HAP-1 (cell line): Measurements from ENCODE around the gene FGD6.
A peak's percentile ranks its signal among the peaks of the same experiment; 100 is the strongest.
"Not testable (repeated sequence)": the region's sequence is repeated elsewhere in the genome, so short reads cannot be mapped to it uniquely, and the experiment has no call there.

Experiments
- DNase-seq, 2 experiments: peaks; one replicate each; pipeline ENCODE4 v3.0.0-alpha.2; 2016 to 2020; ENCODE audit warnings: low spot score in 2 of 2
- H3K27me3 ChIP-seq: fragments of 250-450 bp; sonication (Bioruptor Pico); 2 replicates; pipeline ENCODE4 v1.5.1; 2020; ENCODE audit warnings: low read depth, mild to moderate bottlenecking, moderate library complexity
- H3K36me3 ChIP-seq: fragments of 250-450 bp; sonication (Bioruptor Pico); replicated peaks from 2 replicates; pipeline ENCODE4 v1.5.1; 2020; ENCODE audit warnings: mild to moderate bottlenecking
- H3K4me1 ChIP-seq: fragments of 250-450 bp; sonication (Bioruptor Pico); 2 replicates; pipeline ENCODE4 v1.5.1; 2020; ENCODE audit warnings: mild to moderate bottlenecking
- H3K4me3 ChIP-seq: fragments of 250-450 bp; sonication (Bioruptor Pico); 2 replicates; pipeline ENCODE4 v1.5.1; 2020; ENCODE audit warnings: mild to moderate bottlenecking, moderate library complexity
- H3K9me3 ChIP-seq: fragments of 250-450 bp; sonication (Bioruptor Pico); 2 replicates; pipeline ENCODE4 v1.5.1; 2020; ENCODE audit warnings: mild to moderate bottlenecking, moderate library complexity
- in situ Hi-C: fragments of 300-500 bp; cut with MboI; formaldehyde crosslinking; loops from 3 replicates; pipeline ENCODE4 v1.14.3; 2020; ENCODE audit warnings: low sequenced_read_pairs, inconsistent platforms, mixed read lengths

FGD6 gene

DNA sequence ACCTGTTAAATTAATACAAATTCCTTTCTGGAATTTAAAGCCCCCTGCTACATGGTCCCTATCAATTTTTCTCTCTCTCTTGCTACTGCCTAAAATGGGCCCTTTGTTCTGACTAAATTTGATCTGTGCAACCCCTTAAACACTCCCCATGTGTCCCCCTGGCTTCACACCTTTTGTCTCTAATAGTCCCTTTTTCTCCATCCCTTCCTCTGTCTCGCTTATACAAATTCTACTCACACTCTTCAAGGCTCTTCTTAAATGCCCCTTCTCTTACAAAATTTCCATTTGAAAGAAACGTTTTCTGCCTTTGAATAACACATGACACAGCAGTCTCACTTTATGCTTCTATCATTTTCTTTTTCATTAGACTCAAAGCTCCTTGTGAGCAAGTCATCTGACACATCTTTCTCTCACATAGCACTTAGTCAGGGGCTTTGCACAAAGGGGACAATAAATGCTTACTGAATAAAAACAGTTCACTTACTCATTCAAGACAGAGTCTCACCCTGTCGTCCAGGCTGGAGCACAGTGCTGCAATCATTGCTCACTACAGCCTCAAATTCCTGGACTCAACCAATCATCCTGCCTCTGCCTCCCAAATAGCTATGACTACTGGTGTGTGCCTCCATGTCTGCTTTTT lies 102.4 kb downstream of the FGD6 start:
- Histone ChIP-seq H3K4me1 (peaks cover 2% of the 10 kb centered on the region; the same call in 1 of the 2 replicates), H3K27me3 (no peaks in the 10 kb centered on the region), H3K4me3 (no peak overlapping the region), H3K36me3 (no peaks in the 10 kb centered on the region), H3K9me3 (no peaks in the 10 kb centered on the region)
- DNase-seq = peak; percentile 19 to 82
- in situ Hi-C loops = loop anchor here (5.0 kb wide), 1 partner anchor 417 kb away; no protein-coding TSS in a partner anchor

DNA sequence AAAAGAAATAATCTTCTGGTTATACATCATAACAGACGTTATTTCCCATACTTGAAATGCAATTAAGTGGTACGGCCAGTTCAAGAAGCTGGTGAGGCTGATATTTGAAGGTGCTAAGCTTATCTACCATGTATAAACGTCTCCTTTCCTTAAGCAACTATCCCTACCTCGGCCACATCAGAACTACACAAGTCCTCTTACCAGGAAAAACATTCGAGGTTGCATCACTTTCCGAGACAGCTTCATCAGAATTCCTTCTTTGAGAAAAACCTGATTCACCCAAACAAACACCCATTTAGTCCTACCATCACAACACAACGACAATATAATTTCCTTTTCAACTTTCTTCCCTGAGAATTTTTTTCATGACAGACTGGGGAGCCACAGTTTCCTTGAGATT lies 109.9 kb downstream of the FGD6 start:
- Histone ChIP-seq H3K27me3 (no peaks in the 10 kb centered on the region), H3K4me3 (no peak overlapping the region), H3K4me1 (no peaks in the 10 kb centered on the region), H3K36me3 (no peaks in the 10 kb centered on the region), H3K9me3 (no peaks in the 10 kb centered on the region)
- DNase-seq = no peak
- in situ Hi-C loops = no loop called here

- Histone ChIP-seq H3K36me3 (no peaks in the 10 kb centered on the region), H3K4me1 (no peaks in the 10 kb centered on the region), H3K9me3 (no peaks in the 10 kb centered on the region), H3K27me3 (no peaks in the 10 kb centered on the region), H3K4me3 (no peak overlapping the region)
- in situ Hi-C loops = no loop called here
- DNase-seq = no peak
Observed at GRCh38 chr12:95105540-95105939, 111.7 kb downstream of the FGD6 start.

- Histone ChIP-seq H3K27me3 (no peaks in the 10 kb centered on the region), H3K4me3 (no peak overlapping the region), H3K36me3 (no peaks in the 10 kb centered on the region), H3K9me3 (no peaks in the 10 kb centered on the region), H3K4me1 (no peaks in the 10 kb centered on the region)
- in situ Hi-C loops = no loop called here
- DNase-seq = no peak
Observed at GRCh38 chr12:95104919-95105452, 112.3 kb downstream of the FGD6 start.

GRCh38 chr12:95102916-95103671 lies 114.2 kb downstream of the FGD6 start:
- in situ Hi-C loops = no loop called here
- DNase-seq = no peak
- Histone ChIP-seq H3K27me3 (no peaks in the 10 kb centered on the region), H3K4me3 (no peak overlapping the region), H3K9me3 (no peaks in the 10 kb centered on the region), H3K36me3 (no peaks in the 10 kb centered on the region), H3K4me1 (no peaks in the 10 kb centered on the region)

DNA sequence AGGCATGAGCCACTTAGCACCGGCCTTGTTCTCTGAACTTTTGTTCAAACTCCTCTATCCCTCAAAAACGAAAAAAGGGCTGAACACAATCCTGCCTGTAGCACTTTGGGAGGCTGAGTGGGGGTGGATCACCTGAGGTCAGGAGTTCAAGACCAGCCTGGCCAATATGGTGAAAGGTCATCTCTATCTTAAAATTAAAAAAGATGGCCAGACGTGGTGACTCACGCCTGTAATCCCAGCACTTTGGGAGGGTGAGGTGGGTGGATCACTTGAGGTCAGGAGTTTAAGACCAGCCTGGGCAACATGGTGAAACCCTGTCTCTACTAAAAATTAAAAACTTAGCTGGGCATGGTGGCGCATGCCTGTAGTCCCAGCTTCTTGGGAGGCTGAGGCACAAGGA lies 115.3 kb downstream of the FGD6 start:
- H3K9me3 ChIP-seq, in situ Hi-C loops, H3K36me3 ChIP-seq, H3K4me3 ChIP-seq, H3K27me3 ChIP-seq, H3K4me1 ChIP-seq, DNase-seq: not testable (repeated sequence)

- H3K36me3 ChIP-seq = no peaks in the 10 kb centered on the region
- no peak for DNase-seq
- no peaks in the 10 kb centered on the region for H3K9me3 ChIP-seq
- H3K27me3 ChIP-seq = no peaks in the 10 kb centered on the region
- in situ Hi-C loops = no loop called here
- no peaks in the 10 kb centered on the region for H3K4me1 ChIP-seq
- no peak overlapping the region for H3K4me3 ChIP-seq
Observed at GRCh38 chr12:95100264-95101190, 116.7 kb downstream of the FGD6 start.

DNA sequence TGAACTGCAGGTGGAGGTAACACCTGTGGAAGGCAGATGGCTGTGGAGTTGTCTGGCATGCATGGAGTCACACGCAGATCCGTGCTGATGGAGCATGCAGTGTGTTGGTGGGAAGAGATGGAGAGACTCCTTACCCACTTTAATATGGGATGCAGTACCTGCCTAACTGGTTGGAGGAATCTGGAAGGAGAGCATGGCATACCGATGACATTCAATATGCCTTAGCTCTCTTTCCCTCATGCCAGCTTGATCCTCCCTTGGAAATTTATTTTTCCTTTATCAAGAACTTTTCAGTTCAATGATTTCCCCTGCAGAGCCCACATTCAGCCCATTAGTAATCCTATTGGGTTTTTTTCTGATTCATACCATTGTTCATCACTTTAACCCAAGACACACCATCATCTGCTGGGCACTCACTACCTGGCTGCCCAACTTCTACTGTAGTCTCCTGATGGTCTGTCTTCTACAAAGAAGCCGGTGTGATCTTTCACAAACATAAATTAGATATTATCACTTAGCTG lies 117.9 kb downstream of the FGD6 start:
- DNase-seq = no peak
- Histone ChIP-seq H3K4me1 (no peaks in the 10 kb centered on the region), H3K27me3 (no peaks in the 10 kb centered on the region), H3K4me3 (no peak overlapping the region), H3K36me3 (no peaks in the 10 kb centered on the region), H3K9me3 (no peaks in the 10 kb centered on the region)
- in situ Hi-C loops = no loop called here

DNA sequence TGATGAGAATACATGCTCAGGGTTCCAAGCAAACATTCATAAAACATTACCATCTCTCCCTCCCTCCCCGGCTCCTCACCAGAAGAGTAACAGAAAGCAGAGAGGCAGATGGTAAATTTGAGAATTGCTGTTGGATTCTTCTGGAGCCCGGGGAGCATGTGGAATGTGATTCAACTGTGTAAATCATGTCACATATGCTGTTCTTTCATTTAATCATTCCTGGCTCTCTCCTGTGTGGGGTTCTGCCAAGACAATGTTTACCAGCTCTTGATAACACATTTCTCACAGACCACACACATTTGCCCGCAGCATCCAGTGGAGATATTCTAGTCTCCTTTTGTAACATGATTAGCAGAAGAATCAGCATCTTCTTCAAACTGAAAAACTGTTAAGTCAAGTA lies 120.4 kb downstream of the FGD6 start:
- no peaks in the 10 kb centered on the region for H3K4me1 ChIP-seq
- no peaks in the 10 kb centered on the region for H3K27me3 ChIP-seq
- H3K9me3 ChIP-seq = no peaks in the 10 kb centered on the region
- no peaks in the 10 kb centered on the region for H3K36me3 ChIP-seq
- in situ Hi-C loops = no loop called here
- no peak overlapping the region for H3K4me3 ChIP-seq
- no peak for DNase-seq

DNA sequence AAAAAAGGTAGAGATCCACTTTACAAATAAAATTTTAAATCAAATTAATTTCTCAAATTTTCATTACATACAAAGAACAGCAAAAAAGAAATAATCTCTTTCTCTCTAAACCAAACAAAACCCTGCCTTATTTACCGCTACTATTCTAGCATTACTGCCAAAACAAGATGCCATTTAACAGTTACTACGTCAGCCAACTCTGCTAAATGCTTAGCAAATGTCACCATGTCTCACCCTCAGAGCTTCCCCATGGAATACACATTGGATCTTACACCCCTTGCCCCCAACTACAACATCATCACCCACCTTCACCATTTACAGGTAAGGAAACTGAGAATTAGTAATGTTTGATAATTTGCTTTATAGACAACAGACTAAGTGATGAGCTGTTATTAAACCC lies 120.9 kb downstream of the FGD6 start:
- H3K9me3 ChIP-seq = no peaks in the 10 kb centered on the region
- no peak for DNase-seq
- H3K4me3 ChIP-seq = no peak overlapping the region
- H3K36me3 ChIP-seq = no peaks in the 10 kb centered on the region
- H3K4me1 ChIP-seq = no peaks in the 10 kb centered on the region
- in situ Hi-C loops = no loop called here
- H3K27me3 ChIP-seq = no peaks in the 10 kb centered on the region

GRCh38 chr12:95095866-95096265 lies 121.4 kb downstream of the FGD6 start:
- in situ Hi-C loops, H3K27me3 ChIP-seq, H3K9me3 ChIP-seq, H3K4me1 ChIP-seq, H3K36me3 ChIP-seq, H3K4me3 ChIP-seq, DNase-seq: not testable (repeated sequence)

GRCh38 chr12:95089462-95089861 lies 127.8 kb downstream of the FGD6 start:
- Histone ChIP-seq H3K4me1 (no peaks in the 10 kb centered on the region), H3K4me3 (no peak overlapping the region), H3K9me3 (no peaks in the 10 kb centered on the region), H3K27me3 (no peaks in the 10 kb centered on the region), H3K36me3 (no peaks in the 10 kb centered on the region)
- DNase-seq = no peak
- in situ Hi-C loops = no loop called here

- no peak for DNase-seq
- H3K4me1 ChIP-seq = no peaks in the 10 kb centered on the region
- in situ Hi-C loops = no loop called here
- no peak overlapping the region for H3K4me3 ChIP-seq
- H3K27me3 ChIP-seq = no peaks in the 10 kb centered on the region
- no peaks in the 10 kb centered on the region for H3K9me3 ChIP-seq
- no peaks in the 10 kb centered on the region for H3K36me3 ChIP-seq
Observed at GRCh38 chr12:95088379-95088778, 128.9 kb downstream of the FGD6 start.
